BLaER1 (cell line): ENCODE measurements around the gene PDCL3.

ENCODE experiments used
- H3K27ac ChIP-seq: shearing (Covaris generic); formaldehyde crosslinking; 2 replicates; pipeline ENCODE4 v1.8.1; 2022
- H3K27me3 ChIP-seq: shearing (Covaris generic); formaldehyde crosslinking; 2 replicates; pipeline ENCODE4 v1.8.1; 2022
- H3K36me3 ChIP-seq: shearing (Covaris generic); formaldehyde crosslinking; 2 replicates; pipeline ENCODE4 v1.8.1; 2022
- H3K4me1 ChIP-seq: shearing (Covaris generic); formaldehyde crosslinking; 2 replicates; pipeline ENCODE4 v1.8.1; 2022
- H3K4me2 ChIP-seq: shearing (Covaris generic); formaldehyde crosslinking; 2 replicates; pipeline ENCODE4 v1.8.1; 2022
- H3K4me3 ChIP-seq: shearing (Covaris generic); formaldehyde crosslinking; 2 replicates; pipeline ENCODE4 v1.8.1; 2022
- H3K9ac ChIP-seq: shearing (Covaris generic); formaldehyde crosslinking; 2 replicates; pipeline ENCODE4 v1.8.1; 2022
- H3K9me3 ChIP-seq: shearing (Covaris generic); formaldehyde crosslinking; 2 replicates; pipeline ENCODE4 v1.8.1; 2022
- H4K20me1 ChIP-seq: shearing (Covaris generic); formaldehyde crosslinking; 2 replicates; pipeline ENCODE4 v1.8.1; 2022
- Cebpa-rat ChIP-seq: shearing (Covaris generic); IDR thresholded peaks from 2 replicates; pipeline ENCODE4 v1.8.1; 2022

Gene PDCL3

DNA sequence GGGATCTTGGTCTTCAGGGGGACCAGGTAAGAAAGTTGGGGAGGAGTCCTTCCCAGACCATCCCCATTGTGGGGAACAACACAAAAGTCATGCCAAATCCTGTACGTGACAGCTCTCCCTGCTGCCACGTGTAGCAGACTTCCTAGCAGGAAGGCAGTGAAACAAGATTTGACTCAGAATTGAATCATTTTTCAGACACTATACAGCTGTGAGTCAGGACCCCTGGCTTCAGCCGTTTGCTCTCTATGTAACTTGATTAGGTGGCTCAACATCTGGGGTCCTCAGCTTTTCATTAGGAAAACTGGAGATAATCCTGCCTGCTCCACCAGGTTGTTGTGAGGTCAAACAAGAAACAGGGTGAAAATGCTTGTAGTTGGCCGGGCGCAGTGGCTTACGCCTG lies 32.9 kb upstream of the PDCL3 start:
- no peaks in the 10 kb centered on the region for H4K20me1 ChIP-seq
- H3K36me3 ChIP-seq: no peaks in the 10 kb centered on the region
- H3K4me1 ChIP-seq: 0 out of 2 replicates have a peak, but pooled peaks cover 7% of the 10 kb centered on the region
- TF ChIP-seq Cebpa-rat: no peak
- H3K9ac ChIP-seq: no peak overlapping the region
- H3K27ac ChIP-seq: no peak overlapping the region
- no peak overlapping the region for H3K4me2 ChIP-seq
- H3K27me3 ChIP-seq: no peaks in the 10 kb centered on the region
- no peaks in the 10 kb centered on the region for H3K9me3 ChIP-seq
- H3K4me3 ChIP-seq: no peak overlapping the region

DNA sequence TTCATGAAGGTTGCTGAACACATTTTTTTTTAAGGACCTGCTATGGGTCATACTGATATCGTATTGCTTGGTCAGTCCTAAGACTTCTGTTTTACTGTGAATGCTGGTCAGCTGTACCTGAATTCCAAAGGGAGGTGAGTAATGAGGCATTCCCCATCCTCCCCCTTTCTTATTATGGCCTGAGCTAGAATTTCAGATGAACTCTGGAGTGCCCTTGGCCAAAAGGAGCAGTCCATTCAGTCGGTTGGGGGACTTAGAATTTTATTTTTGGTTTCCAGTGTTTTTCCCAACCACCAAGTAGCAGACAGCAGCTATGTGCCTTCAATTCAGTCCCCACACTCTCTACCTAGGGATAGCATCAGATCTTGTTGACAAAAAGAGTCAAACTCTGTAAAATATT lies 26.9 kb upstream of the PDCL3 start:
- no peaks in the 10 kb centered on the region for H3K36me3 ChIP-seq
- no peak overlapping the region for H3K4me3 ChIP-seq
- no peak overlapping the region for H3K27ac ChIP-seq
- no peaks in the 10 kb centered on the region for H4K20me1 ChIP-seq
- H3K4me2 ChIP-seq: no peak overlapping the region
- H3K9me3 ChIP-seq: no peaks in the 10 kb centered on the region
- no peaks in the 10 kb centered on the region for H3K27me3 ChIP-seq
- no peak overlapping the region for H3K9ac ChIP-seq
- TF ChIP-seq Cebpa-rat: no peak
- no peaks in the 10 kb centered on the region for H3K4me1 ChIP-seq

DNA sequence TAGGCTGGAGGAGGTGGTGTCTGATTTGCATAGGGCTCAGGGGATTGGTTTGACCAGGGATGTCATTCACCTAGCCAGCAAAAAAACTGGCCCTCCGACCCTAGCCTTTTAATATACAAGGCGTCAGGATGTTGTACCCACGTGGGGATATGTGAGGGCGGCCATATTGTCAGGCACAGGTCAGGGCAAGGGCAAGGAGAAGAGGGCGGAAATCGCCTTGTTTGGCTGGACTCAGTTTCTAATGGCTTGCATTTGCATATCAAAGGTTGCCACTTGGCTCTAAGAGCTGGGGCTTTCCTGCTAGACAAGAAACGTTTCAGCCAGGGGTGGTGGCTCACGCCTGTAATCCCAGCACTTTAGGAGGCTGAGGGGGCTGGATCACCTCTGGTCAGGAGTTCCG lies 24.9 kb upstream of the PDCL3 start:
- Histone ChIP-seq H3K4me2 (no peak overlapping the region), H3K27ac (no peak overlapping the region), H3K4me1 (no peaks in the 10 kb centered on the region), H3K4me3 (no peak overlapping the region), H3K9ac (no peak overlapping the region), H3K27me3 (no peaks in the 10 kb centered on the region), H3K36me3 (no peaks in the 10 kb centered on the region), H4K20me1 (no peaks in the 10 kb centered on the region), H3K9me3 (peaks cover 2% of the 10 kb centered on the region; the same call in 1 of the 2 replicates)
- TF ChIP-seq Cebpa-rat: no peak

- Histone ChIP-seq H4K20me1 (no peaks in the 10 kb centered on the region), H3K4me3 (no peak overlapping the region), H3K4me2 (no peak overlapping the region), H3K9ac (no peak overlapping the region), H3K9me3 (peaks cover 7% of the 10 kb centered on the region; the same call in 1 of the 2 replicates), H3K4me1 (peaks cover 8% of the 10 kb centered on the region; the same call in 1 of the 2 replicates), H3K27ac (no peak overlapping the region), H3K27me3 (no peaks in the 10 kb centered on the region), H3K36me3 (no peaks in the 10 kb centered on the region)
- no peak for TF ChIP-seq Cebpa-rat
These were observed 23.6 kb upstream of the PDCL3 start for GRCh38 chr2:100539221-100539620.

DNA sequence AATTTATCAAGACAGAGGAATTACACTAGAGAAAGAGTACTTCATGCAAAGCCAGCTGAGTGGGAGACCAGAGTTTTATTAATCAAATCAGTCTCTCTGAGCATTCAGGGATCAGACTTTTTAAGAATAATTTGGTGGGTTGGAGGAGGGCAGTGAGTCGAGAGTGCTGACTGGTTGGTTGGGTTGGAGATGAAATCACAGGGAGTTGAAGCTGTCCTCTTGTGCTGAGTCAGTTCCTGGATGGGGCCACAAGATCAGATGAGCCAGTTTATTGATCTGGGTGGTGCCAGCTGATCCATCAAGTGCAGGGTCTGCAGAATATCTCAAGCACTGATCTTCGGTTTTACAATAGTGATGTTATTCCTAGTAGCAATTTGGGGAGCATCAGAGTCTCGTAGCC lies 21.4 kb upstream of the PDCL3 start:
- Histone ChIP-seq H3K4me3 (no peak overlapping the region), H3K9me3 (peaks cover 7% of the 10 kb centered on the region; the same call in 1 of the 2 replicates), H3K27me3 (no peaks in the 10 kb centered on the region), H3K27ac (no peak overlapping the region), H3K4me1 (peaks cover 8% of the 10 kb centered on the region; the same call in 1 of the 2 replicates), H3K36me3 (no peaks in the 10 kb centered on the region), H3K9ac (no peak overlapping the region), H3K4me2 (no peak overlapping the region), H4K20me1 (no peaks in the 10 kb centered on the region)
- no peak for TF ChIP-seq Cebpa-rat

- no peak overlapping the region for H3K4me2 ChIP-seq
- no peak for TF ChIP-seq Cebpa-rat
- H4K20me1 ChIP-seq: no peaks in the 10 kb centered on the region
- no peak overlapping the region for H3K27ac ChIP-seq
- no peaks in the 10 kb centered on the region for H3K27me3 ChIP-seq
- peaks cover 8% of the 10 kb centered on the region; the same call in 1 of the 2 replicates for H3K4me1 ChIP-seq
- no peak overlapping the region for H3K9ac ChIP-seq
- H3K4me3 ChIP-seq: no peak overlapping the region
- no peaks in the 10 kb centered on the region for H3K36me3 ChIP-seq
- H3K9me3 ChIP-seq: peaks cover 7% of the 10 kb centered on the region; the same call in 1 of the 2 replicates
These were observed 20.4 kb upstream of the PDCL3 start for GRCh38 chr2:100542418-100542817.

DNA sequence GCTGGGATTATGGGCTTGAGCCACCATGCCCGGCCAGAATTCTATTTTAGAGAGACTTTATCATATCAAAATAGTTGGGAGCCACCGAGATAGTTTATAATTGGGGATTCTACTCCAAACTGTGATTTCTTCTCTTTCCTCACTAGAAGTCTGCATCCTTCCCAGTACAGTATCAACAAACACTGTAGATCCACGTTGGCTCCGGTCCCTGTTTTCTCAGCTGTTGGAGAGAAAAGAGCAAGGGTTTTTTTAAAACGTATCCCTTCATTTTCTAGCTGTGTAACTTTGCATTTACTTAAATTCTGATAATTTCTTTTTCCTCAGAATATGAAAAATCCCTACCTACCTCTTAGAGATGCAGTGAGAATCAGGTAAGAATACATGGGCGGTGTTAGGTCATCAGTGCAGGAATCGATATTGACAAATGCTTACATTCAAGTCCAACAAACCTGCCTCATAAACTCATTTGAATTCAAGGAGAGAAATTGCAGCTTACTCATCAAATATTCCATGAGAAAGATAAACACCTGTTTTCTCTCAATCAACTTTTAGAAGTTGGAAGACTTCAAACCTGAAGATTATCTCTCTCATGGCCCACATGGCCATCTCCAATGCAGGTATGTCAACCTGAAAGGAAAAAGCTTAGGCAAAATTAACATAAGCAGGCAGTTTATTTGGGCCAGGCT lies 17.7 kb upstream of the PDCL3 start:
- Histone ChIP-seq H3K9me3 (peaks cover 7% of the 10 kb centered on the region; the same call in 1 of the 2 replicates), H3K36me3 (no peaks in the 10 kb centered on the region), H3K27me3 (no peaks in the 10 kb centered on the region), H3K4me1 (peaks cover 8% of the 10 kb centered on the region; the same call in 1 of the 2 replicates), H4K20me1 (no peaks in the 10 kb centered on the region), H3K27ac (no peak overlapping the region), H3K4me3 (no peak overlapping the region), H3K4me2 (no peak overlapping the region), H3K9ac (no peak overlapping the region)
- TF ChIP-seq Cebpa-rat: no peak

DNA sequence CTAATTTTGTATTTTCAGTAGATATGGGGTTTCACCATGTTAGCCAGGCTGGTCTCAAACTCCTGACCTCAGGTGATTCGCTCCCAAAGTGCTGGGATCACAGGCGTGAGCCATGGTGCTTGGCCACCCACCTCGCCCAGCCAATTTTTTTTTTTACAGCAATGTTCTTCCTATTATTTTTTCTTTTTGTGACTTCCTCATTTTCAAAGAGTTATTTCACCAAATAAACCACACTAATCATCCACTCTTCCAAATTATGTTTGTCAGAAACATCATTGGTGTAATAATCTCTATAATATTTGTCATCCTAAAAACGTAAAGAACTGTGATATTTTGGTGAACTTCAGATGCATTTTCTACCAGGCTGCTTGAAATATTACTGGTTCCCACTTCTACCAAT lies 16.3 kb upstream of the PDCL3 start:
- no peak for TF ChIP-seq Cebpa-rat
- no peak overlapping the region for H3K4me3 ChIP-seq
- peaks cover 7% of the 10 kb centered on the region; the same call in 1 of the 2 replicates for H3K9me3 ChIP-seq
- H3K36me3 ChIP-seq: no peaks in the 10 kb centered on the region
- H3K9ac ChIP-seq: no peak overlapping the region
- peaks cover 8% of the 10 kb centered on the region; the same call in 1 of the 2 replicates for H3K4me1 ChIP-seq
- no peaks in the 10 kb centered on the region for H4K20me1 ChIP-seq
- H3K27ac ChIP-seq: no peak overlapping the region
- H3K4me2 ChIP-seq: no peak overlapping the region
- H3K27me3 ChIP-seq: no peaks in the 10 kb centered on the region

DNA sequence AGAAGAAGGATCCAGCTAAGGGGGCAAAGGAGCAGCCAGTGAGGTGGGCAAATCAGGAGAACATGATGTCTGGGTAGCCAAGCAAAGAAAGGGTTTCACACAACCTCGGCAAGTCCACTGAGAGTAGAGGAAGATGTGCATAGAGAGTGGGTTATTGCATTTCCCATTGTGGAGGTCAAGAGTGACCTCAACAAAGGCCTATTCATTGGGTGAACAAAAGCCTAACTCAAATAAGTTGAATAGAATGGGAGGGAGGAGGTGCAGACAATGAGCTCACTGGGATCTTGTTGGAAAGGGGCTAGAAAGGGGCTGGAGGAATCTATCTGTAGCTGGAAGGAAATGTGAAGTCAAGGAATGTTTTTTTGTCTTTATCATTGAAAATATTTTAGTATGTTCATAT lies 14.0 kb upstream of the PDCL3 start:
- H4K20me1 ChIP-seq: no peaks in the 10 kb centered on the region
- no peak overlapping the region for H3K9ac ChIP-seq
- no peak overlapping the region for H3K4me3 ChIP-seq
- no peaks in the 10 kb centered on the region for H3K9me3 ChIP-seq
- no peak overlapping the region for H3K4me2 ChIP-seq
- no peaks in the 10 kb centered on the region for H3K27me3 ChIP-seq
- peaks cover 3% of the 10 kb centered on the region; the same call in 1 of the 2 replicates for H3K4me1 ChIP-seq
- H3K36me3 ChIP-seq: no peaks in the 10 kb centered on the region
- H3K27ac ChIP-seq: no peak overlapping the region
- no peak for TF ChIP-seq Cebpa-rat

- Histone ChIP-seq H3K27ac (no peak overlapping the region), H3K4me3 (no peak overlapping the region), H3K9me3 (no peaks in the 10 kb centered on the region), H3K4me1 (no peaks in the 10 kb centered on the region), H3K4me2 (no peak overlapping the region), H4K20me1 (no peaks in the 10 kb centered on the region), H3K27me3 (no peaks in the 10 kb centered on the region), H3K9ac (no peak overlapping the region), H3K36me3 (no peaks in the 10 kb centered on the region)
- no peak for TF ChIP-seq Cebpa-rat
These were observed 11.5 kb upstream of the PDCL3 start for GRCh38 chr2:100551303-100551702.
